Fibroblast of the aortic adventitia (primary cell): ENCODE results near the gene FBXL12. TPM values are rescaled to one million over a fixed set of nuclear protein-coding genes. Genes with fewer than 3 reads are reported as not detected.

Experiments used
- DNase-seq: peaks from one replicate; pipeline ENCODE4 v3.0.0-alpha.2; 2010; ENCODE audit warnings: low read depth
- H3K4me3 ChIP-seq: 2 replicates; pipeline ENCODE4 v1.5.1; 2011; ENCODE audit warnings: low read depth, mild to moderate bottlenecking, control low read depth, low read length, moderate library complexity
- CTCF ChIP-seq: IDR thresholded peaks from 2 replicates; pipeline ENCODE4 v1.5.1; 2011; ENCODE audit warnings: mild to moderate bottlenecking, low read length, control low read depth, inconsistent platforms; ENCODE audit not compliant: insufficient read depth
- total RNA-seq: library from RNA; depleted of rRNA; stranded (reverse); fragments of >200 nt; gene quantifications from 2 replicates; pipeline ENCODE4 v1.2.3, GENCODE V29; 2012; ENCODE audit warnings: low replicate concordance

The FBXL12 gene
- total RNA-seq, 1 donor, result 14.4 TPM

GRCh38 chr19:9838324-9838723 is 19.4 kb upstream of the FBXL12 start:
- no peak for TF ChIP-seq CTCF
- no peak for DNase-seq
- H3K4me3 ChIP-seq, result no peak overlapping the region

GRCh38 chr19:9836021-9836420 is 17.1 kb upstream of the FBXL12 start:
- peak; percentile 18 for TF ChIP-seq CTCF
- H3K4me3 ChIP-seq, result peak overlapping the region; percentile 92
- peak; percentile 52 for DNase-seq

GRCh38 chr19:9835507-9835949 is 16.6 kb upstream of the FBXL12 start:
- peak overlapping the region; percentile 92 for H3K4me3 ChIP-seq
- no peak for DNase-seq
- TF ChIP-seq CTCF, result no peak

GRCh38 chr19:9834726-9835506 is 16.0 kb upstream of the FBXL12 start, which contains the start of gene PIN1:
TSS of gene PIN1 (plus strand) at chr19:9835318. CDS start at chr19:9835345, 27 bp downstream.
- peak; percentile 48 for TF ChIP-seq CTCF
- H3K4me3 ChIP-seq, result peak within 1 kb of the TSS; percentile 92
- DNase-seq, result peak; percentile 97

- DNase-seq, result no peak
- no peak overlapping the region for H3K4me3 ChIP-seq
- no peak for TF ChIP-seq CTCF
These were observed 15.4 kb upstream of the FBXL12 start for GRCh38 chr19:9834307-9834725.

GRCh38 chr19:9828551-9829063 is 9.7 kb upstream of the FBXL12 start:
- no peak for TF ChIP-seq CTCF
- H3K4me3 ChIP-seq, result peak overlapping the region; percentile 96
- no peak for DNase-seq
